NOMO-1 (cell line): ENCODE results near the gene GNB1L.

Source experiments
- DNase-seq, 2 experiments: peaks; one replicate each; lab custom pipeline; 2025; ENCODE audit not compliant: unreplicated experiment in 2 of 2; lab: John Stamatoyannopoulos, UW

The GNB1L gene

GRCh38 chr22:19826619-19826950, 28.1 kb downstream of the GNB1L start:
- DNase-seq: no peak

GRCh38 chr22:19825904-19826618, 28.6 kb downstream of the GNB1L start:
- DNase-seq: no peak

GRCh38 chr22:19824926-19825339, 29.7 kb downstream of the GNB1L start:
- no peak for DNase-seq

GRCh38 chr22:19824212-19824925, 30.3 kb downstream of the GNB1L start:
- peak in 1 of 2 experiments; percentile 7 for DNase-seq

- peak in 1 of 2 experiments; percentile 9 for DNase-seq
Measured at GRCh38 chr22:19823902-19824211, 30.8 kb downstream of the GNB1L start.

GRCh38 chr22:19823191-19823901, 31.3 kb downstream of the GNB1L start:
- no peak for DNase-seq

- no peak for DNase-seq
Measured at GRCh38 chr22:19822301-19823117, 32.2 kb downstream of the GNB1L start.

- no peak for DNase-seq
Measured at GRCh38 chr22:19821523-19822300, 33.0 kb downstream of the GNB1L start.

GRCh38 chr22:19820880-19821522, 33.7 kb downstream of the GNB1L start:
- no peak for DNase-seq

GRCh38 chr22:19819911-19820879, 34.5 kb downstream of the GNB1L start:
- no peak for DNase-seq

- no peak for DNase-seq
Measured at GRCh38 chr22:19819208-19819910, 35.3 kb downstream of the GNB1L start.

- no peak for DNase-seq
Measured at GRCh38 chr22:19818324-19819207, 36.1 kb downstream of the GNB1L start.

- no peak for DNase-seq
Measured at GRCh38 chr22:19816372-19817119, 38.1 kb downstream of the GNB1L start.

- DNase-seq: no peak
Measured at GRCh38 chr22:19815823-19816290, 38.8 kb downstream of the GNB1L start.

GRCh38 chr22:19815093-19815822, 39.4 kb downstream of the GNB1L start:
- DNase-seq: no peak

GRCh38 chr22:19814428-19814827, 40.2 kb downstream of the GNB1L start:
- DNase-seq: no peak
